Stimulated activated naive B cell treated with anti-CD40 and anti-IgM and Interleukin-4, amounts not matched to agents 10 μg/mL and 1 μg/mL and 100 μg/mL, for 72 hours (primary cell): ENCODE measurements around the gene C11orf58.

Source experiments
- ATAC-seq, 2 donors: fragments of 150-1000 bp; cut with Tn5 transposase; replicated peaks; 2 replicates each; pipeline ENCODE4 v1.10.0; 2021; ENCODE audit warnings: moderate library complexity in 1 of 2
- DNase-seq: peaks from one replicate; pipeline ENCODE4 v3.0.0; 2021
- H3K27ac Mint-ChIP-seq: one replicate; pipeline ENCODE4 v1.8.0; 2022; ENCODE audit warnings: mild to moderate bottlenecking, mixed read lengths
- H3K27me3 Mint-ChIP-seq, 2 donors: one replicate each; pipeline ENCODE4 v1.8.0; 2022; ENCODE audit warnings: mixed read lengths in 2 of 2
- H3K36me3 Mint-ChIP-seq, 2 donors: one replicate each; pipeline ENCODE4 v1.8.0; 2022; ENCODE audit warnings: mixed read lengths in 2 of 2, mild to moderate bottlenecking in 1 of 2
- H3K4me1 Mint-ChIP-seq, 2 donors: one replicate each; pipeline ENCODE4 v1.8.0; 2022; ENCODE audit warnings: mixed read lengths in 2 of 2, mild to moderate bottlenecking in 1 of 2
- H3K4me3 Mint-ChIP-seq, 2 donors: one replicate each; pipeline ENCODE4 v1.8.0; 2022; ENCODE audit warnings: mild to moderate bottlenecking in 2 of 2, mixed read lengths in 2 of 2, moderate library complexity in 1 of 2
- H3K9me3 Mint-ChIP-seq, 2 donors: one replicate each; pipeline ENCODE4 v1.8.0; 2022; ENCODE audit warnings: mixed read lengths in 2 of 2, mild to moderate bottlenecking in 1 of 2

The C11orf58 gene

DNA sequence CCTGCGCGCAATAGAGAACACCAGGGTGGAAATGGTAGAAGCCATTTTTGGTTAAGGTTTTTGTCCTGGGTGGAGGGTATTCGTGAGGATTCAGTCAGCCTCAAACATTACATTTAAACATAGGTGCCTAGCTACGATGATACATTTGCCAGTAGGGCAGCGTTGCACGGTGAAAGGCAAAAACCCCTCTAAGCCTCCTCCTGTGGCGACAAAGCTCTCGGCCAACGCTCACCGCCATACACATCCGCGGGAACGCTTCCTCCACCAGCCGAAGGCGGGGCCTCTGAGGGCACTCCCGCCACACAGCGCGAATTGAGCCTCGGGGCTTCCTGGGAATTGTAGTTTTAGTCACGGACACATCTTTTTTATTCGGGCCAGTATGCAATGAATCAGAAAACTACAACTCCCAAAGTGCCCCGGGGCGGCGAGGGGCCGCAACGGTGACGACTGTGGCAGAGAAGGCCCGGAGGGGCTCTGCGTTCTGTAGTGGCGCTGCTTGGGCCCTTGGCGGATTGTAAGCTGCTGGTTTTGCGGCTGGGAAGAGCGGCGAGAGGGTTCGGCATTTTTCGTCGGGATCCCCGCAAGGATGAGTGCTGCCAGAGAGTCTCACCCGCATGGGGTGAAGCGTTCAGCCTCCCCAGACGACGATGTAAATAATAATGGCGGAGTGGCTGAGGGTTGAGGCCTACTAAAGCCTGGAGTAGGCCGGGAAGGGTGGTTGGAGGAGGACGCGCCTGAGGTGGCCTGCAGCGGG lies at the start of gene C11orf58:
Gene C11orf58 (plus strand): TSS at position 455 of the 754 bp plus-strand sequence. CDS start 132 bp downstream, at position 587.
- peak within 1 kb of the TSS; percentile 47 for H3K27ac Mint-ChIP-seq
- peaks cover 6 to 16% of the 10 kb centered on the region in 2 donors for H3K36me3 Mint-ChIP-seq
- no peaks in the 10 kb centered on the region for H3K27me3 Mint-ChIP-seq
- peak; percentile 96 to 97 for ATAC-seq
- H3K9me3 Mint-ChIP-seq = no peaks in the 10 kb centered on the region
- peak within 1 kb of the TSS in 1 of 2 donors; percentile 67 for H3K4me3 Mint-ChIP-seq
- H3K4me1 Mint-ChIP-seq = peaks cover 10 to 24% of the 10 kb centered on the region in 2 donors
- peak; percentile 95 for DNase-seq

DNA sequence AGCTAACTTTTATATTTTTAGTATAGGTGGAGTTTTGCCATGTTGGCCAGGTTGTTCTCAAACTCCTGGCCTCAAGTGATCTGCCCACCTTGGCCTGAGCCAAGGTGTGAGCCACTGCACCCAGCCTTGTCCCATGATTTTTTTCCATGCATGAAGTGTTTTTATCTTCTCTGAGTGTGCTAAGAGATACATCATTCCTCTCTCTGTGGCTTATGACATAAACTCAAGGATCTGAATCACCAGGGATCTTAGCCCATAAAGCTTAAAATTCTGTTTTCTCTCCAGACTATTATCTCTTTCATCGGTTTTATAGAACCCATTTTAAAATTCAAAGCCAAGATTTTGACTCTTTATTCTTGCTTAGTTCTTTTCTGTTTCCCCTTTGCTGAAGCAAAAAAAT lies 48.4 kb upstream of the C11orf58 start:
- Mint-ChIP-seq H3K36me3 (no peaks in the 10 kb centered on the region), H3K9me3 (peaks cover 0 to 3% of the 10 kb centered on the region in 2 donors), H3K27ac (no peak overlapping the region), H3K4me3 (no peak overlapping the region), H3K4me1 (no peaks in the 10 kb centered on the region), H3K27me3 (peaks cover 10 to 25% of the 10 kb centered on the region in 2 donors)
- ATAC-seq = no peak
- DNase-seq = no peak

DNA sequence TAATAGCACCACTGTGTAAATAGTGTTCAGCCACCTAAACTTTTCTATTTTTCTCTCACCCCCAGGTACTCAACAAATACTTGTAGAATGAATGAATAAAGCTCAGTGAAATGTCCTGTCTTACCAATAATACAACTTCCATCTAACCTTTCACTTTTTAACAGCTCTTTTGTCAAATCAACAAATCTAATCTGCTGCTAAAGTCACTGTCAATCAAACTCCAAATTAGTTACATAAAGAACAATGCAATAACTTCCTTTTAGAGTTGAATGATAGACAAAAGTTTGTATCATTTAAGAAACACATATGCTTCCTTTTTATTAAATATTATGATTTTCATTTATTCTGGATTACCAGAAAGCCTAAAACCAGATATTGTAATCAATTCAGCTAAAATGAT lies 34.7 kb upstream of the C11orf58 start:
- H3K27me3 Mint-ChIP-seq = peaks cover 3 to 7% of the 10 kb centered on the region in 2 donors
- H3K36me3 Mint-ChIP-seq = no peaks in the 10 kb centered on the region
- ATAC-seq (no peak), DNase-seq (no peak)
- no peaks in the 10 kb centered on the region for H3K4me1 Mint-ChIP-seq
- H3K27ac Mint-ChIP-seq = no peak overlapping the region
- no peaks in the 10 kb centered on the region for H3K9me3 Mint-ChIP-seq
- no peak overlapping the region for H3K4me3 Mint-ChIP-seq

DNA sequence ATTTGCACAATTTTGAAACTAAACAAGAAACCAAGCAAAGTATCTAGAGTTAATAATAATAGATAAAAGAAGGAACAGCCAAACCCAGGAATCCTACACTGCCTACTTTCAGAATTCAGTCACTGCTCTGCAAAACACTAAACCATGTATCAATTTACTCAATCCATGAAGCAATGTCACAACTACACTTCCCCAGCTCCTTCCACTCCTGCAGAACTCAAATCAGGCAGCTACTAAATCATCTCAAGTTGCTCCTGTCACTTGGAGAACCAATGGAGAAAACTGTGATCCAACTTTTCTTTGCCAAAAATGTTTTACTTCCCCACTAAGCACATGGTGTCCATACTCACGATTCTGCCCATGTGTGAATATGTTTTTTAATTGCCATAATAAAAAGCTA lies 24.9 kb upstream of the C11orf58 start:
- ATAC-seq = no peak
- H3K9me3 Mint-ChIP-seq = no peaks in the 10 kb centered on the region
- no peak for DNase-seq
- no peaks in the 10 kb centered on the region for H3K36me3 Mint-ChIP-seq
- H3K4me1 Mint-ChIP-seq = no peaks in the 10 kb centered on the region
- H3K27me3 Mint-ChIP-seq = peaks cover 0 to 10% of the 10 kb centered on the region in 2 donors
- H3K4me3 Mint-ChIP-seq = no peak overlapping the region
- H3K27ac Mint-ChIP-seq = no peak overlapping the region

DNA sequence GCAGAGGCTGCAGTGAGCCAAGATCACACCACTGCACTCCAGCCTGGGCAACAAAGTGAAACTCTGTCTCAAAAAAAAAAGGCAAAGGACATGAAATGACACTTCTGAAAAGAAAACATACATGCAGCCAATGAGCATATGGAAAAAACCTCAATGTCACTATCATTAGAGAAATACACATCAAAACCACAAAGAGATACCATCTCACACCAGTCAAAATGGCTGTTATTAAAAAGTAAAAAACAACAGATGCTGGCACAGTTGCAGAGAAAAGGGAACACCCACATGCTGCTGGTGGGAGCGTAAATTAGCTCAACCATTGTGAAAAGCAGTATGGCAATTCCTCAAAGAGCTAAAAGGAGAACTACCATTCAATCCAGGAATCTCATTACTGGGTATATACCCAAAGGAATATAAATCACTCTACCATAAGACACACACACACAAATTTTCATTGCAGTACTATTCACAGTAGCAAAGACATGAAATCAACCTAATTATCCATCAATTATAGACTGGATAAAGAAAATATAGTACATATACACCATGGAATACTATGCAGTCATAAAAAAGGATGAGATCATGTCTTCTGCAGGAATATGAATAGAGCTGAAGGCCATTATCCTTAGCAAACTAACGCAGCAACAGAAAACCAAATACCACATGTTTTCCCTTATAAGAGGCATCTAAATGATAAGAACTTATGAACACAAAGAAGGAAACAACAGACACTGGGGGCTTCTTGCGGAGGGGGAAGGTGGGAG lies 15.7 kb upstream of the C11orf58 start:
- no peaks in the 10 kb centered on the region for H3K4me1 Mint-ChIP-seq
- no peak overlapping the region for H3K4me3 Mint-ChIP-seq
- H3K9me3 Mint-ChIP-seq = no peaks in the 10 kb centered on the region
- peaks cover 0 to 14% of the 10 kb centered on the region in 2 donors for H3K27me3 Mint-ChIP-seq
- H3K36me3 Mint-ChIP-seq = no peaks in the 10 kb centered on the region
- no peak for ATAC-seq
- no peak overlapping the region for H3K27ac Mint-ChIP-seq
- DNase-seq = no peak

DNA sequence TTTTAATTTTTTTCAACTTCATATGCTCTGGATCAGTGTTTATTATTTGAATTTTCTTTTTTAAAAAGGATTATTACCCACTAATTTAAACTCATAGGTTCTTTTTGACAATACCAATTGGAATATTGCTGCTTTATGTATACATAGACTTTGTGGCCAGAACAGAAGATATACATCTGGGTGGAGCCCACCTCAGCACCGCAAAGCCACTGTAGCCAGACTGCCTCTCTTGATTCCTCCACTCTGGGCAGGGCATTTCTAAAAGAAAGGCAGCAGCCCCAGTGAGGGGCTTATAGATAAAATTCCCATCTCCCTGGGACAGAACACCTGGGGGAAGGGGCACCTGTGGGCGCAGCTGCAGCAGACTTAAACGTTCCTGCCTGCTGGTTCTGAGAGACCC lies 10.6 kb upstream of the C11orf58 start:
- Mint-ChIP-seq H3K27me3 (peaks cover 20 to 42% of the 10 kb centered on the region in 2 donors), H3K4me3 (no peak overlapping the region), H3K4me1 (no peaks in the 10 kb centered on the region), H3K36me3 (peaks cover 2 to 8% of the 10 kb centered on the region in 2 donors), H3K27ac (no peak overlapping the region), H3K9me3 (peaks cover 0 to 2% of the 10 kb centered on the region in 2 donors)
- no peak for DNase-seq
- no peak for ATAC-seq

DNA sequence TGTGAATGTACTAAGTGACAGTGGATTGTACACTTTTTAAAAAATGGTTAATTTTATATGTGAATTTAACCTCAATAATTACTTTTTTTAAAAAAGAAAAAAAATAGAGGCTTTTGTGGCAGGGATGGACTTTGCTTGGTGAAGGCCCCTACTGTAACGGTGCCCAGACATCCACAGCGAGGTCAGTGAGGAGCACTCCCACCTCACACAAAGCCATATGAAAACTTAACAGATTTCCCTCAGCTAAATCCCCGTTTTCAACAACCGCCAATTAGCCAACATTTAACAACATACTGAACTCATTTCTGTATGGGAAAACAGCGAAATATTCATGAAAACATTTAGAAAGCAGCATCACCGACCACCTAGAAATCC lies 642 bp upstream of the C11orf58 start:
- ATAC-seq = peak; percentile 12 to 18
- H3K9me3 Mint-ChIP-seq = no peaks in the 10 kb centered on the region
- H3K4me1 Mint-ChIP-seq = peaks cover 10 to 20% of the 10 kb centered on the region in 2 donors
- H3K27me3 Mint-ChIP-seq = no peaks in the 10 kb centered on the region
- peak overlapping the region in 1 of 2 donors; percentile 67 for H3K4me3 Mint-ChIP-seq
- DNase-seq = no peak
- H3K36me3 Mint-ChIP-seq = peaks cover 2 to 16% of the 10 kb centered on the region in 2 donors
- no peak overlapping the region for H3K27ac Mint-ChIP-seq

DNA sequence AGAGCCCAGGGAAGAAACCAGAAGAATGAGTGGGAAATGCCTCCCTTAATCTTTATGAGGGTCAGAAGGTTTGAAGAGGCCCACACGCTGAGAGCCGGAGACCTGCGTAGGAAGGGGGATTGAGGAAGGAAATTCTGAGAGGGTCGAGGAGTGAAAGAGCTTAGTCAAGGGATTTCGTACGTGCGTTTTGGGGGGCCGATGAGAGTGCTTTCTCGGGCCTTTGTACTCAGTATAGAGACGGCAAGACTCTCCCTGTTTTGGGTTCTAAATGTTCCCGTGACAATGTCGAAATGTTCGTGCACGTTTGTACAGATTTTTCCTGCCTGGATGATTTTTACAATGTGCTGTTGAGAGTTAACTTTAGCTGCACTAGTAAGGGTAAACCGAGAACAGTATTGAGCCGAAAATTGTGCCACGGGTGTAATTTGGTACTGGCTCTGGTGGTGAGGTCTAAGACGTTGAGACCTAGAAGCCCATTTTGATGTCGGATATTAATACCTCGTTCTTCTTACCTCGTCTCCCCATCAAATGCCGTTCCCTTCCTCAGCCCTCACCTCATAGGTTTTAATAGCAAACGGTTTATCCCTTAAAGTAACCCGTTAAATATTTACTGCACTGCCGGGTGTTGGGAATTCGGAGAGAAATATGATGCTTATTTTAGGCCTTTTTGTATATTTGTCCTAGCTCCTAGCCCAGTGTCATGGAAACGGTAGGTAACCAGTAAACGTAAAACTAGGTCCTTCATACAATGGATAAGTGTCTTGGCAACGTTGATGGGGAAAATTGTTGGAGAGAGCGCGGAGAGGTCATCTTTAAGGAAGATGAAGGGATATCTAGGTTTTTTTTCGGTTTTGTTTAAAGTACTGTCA lies 734 bp downstream of the C11orf58 start:
- peaks cover 10 to 28% of the 10 kb centered on the region in 2 donors for H3K4me1 Mint-ChIP-seq
- ATAC-seq (peak; percentile 14 to 20), DNase-seq (no peak)
- no peaks in the 10 kb centered on the region for H3K27me3 Mint-ChIP-seq
- no peak overlapping the region for H3K4me3 Mint-ChIP-seq
- no peak overlapping the region for H3K27ac Mint-ChIP-seq
- H3K36me3 Mint-ChIP-seq = peaks cover 6 to 17% of the 10 kb centered on the region in 2 donors
- H3K9me3 Mint-ChIP-seq = no peaks in the 10 kb centered on the region

DNA sequence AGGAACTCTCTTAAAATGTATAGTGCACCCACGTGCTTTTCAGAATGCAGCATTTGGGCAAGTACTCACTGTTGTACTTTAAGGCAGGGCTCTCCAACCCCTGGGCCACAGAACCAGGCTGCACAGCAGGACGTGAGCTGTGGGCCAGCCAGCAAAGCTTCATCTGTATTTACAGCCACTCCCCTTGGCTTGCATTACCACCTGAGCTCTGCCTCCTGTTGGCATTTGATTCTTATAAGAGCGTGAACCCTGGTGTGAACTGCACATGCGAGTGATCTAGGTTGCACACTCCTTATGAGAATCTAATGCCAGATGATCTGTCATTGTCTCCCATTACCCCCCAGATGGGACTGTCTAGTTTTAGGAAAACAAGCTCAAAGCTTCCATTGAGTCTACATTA lies 3.0 kb downstream of the C11orf58 start:
- Mint-ChIP-seq H3K36me3 (peaks cover 15 to 24% of the 10 kb centered on the region in 2 donors), H3K27ac (peak overlapping the region; percentile 51), H3K4me3 (peak overlapping the region; percentile 30 to 73), H3K9me3 (no peaks in the 10 kb centered on the region), H3K27me3 (no peaks in the 10 kb centered on the region), H3K4me1 (peaks cover 13 to 42% of the 10 kb centered on the region in 2 donors)
- no peak for DNase-seq
- no peak for ATAC-seq

DNA sequence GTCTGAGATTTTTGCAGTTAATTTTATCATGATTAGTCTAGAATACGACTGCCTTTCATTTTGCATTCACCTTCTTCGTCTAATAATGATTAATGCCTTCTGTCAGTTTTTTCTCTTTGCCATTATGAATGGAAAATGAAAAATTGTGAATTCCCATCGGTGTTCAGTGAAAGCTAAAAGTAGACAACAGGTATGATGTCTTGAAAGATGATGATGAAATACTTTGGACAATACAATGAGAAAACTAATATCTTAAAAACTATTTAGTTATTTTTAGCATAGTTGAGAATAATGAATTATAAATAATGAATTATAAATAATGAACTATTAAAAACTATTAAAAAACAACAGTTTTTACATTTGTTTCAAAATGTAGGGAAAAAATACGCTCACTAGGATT lies 5.0 kb downstream of the C11orf58 start:
- Mint-ChIP-seq H3K4me1 (peaks cover 11 to 36% of the 10 kb centered on the region in 2 donors), H3K9me3 (no peaks in the 10 kb centered on the region), H3K4me3 (no peak overlapping the region), H3K27me3 (no peaks in the 10 kb centered on the region), H3K36me3 (peaks cover 18 to 34% of the 10 kb centered on the region in 2 donors), H3K27ac (no peak overlapping the region)
- no peak for DNase-seq
- ATAC-seq = no peak

DNA sequence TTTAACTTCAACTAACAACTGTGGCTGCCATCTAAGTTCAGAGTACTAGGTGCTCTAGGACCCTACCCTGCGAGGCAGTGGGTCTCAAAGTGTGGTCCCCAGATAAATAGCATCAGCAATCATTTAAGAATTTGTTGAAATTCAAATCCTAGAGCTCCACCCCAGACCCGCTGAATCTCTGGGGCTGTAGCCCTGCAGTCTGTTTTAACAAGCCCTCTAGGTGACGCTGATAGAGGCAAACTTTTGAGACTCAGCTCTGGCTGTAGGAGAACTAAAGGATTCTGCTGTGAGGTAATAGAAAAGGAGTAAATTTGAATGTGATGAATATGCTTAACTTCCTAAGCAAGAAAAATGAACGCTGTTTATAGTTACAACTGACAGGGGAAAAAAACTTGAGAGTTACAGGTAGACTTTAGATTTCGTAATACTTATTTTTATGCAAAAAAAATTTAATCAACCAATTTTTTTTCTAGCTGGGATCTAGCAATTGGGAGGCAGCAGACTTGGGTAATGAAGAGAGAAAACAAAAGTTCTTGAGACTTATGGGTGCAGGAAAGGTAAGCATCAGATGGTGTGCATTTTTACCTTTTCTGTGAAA lies 5.8 kb downstream of the C11orf58 start:
- Mint-ChIP-seq H3K4me3 (no peak overlapping the region), H3K9me3 (no peaks in the 10 kb centered on the region), H3K27me3 (no peaks in the 10 kb centered on the region), H3K27ac (no peak overlapping the region), H3K36me3 (peaks cover 18 to 34% of the 10 kb centered on the region in 2 donors), H3K4me1 (peaks cover 11 to 37% of the 10 kb centered on the region in 2 donors)
- ATAC-seq (no peak), DNase-seq (no peak)

DNA sequence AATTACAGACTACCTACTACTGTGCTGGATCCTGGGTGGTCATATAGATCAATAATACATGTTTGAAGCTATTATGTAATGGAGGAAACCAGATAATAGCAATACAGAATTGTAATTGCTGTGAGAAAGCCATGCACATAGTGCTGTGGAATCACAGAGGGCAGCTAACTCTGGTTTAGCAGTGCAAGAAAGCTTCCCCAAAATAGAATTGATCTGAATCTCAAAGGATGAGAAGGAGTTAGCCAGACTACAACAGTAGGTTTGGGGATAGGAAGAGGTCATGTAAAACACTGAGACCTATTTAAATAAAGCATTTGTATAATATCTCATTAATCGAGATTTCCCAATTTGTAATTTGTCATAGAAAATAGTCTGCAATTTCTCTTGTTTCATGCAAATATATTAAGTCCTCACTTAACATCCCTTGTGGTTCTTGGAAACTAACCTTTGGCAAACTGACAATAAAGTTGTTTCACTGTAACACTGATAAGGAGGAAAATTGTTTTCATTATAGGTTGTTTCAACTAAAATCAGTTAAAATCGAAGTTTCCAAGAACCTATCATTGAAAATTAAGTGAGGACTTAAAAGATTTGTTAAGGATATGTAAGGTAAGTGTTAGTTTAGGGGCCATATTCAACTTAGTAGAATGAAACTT lies 7.6 kb downstream of the C11orf58 start:
- Mint-ChIP-seq H3K36me3 (peaks cover 27 to 31% of the 10 kb centered on the region in 2 donors), H3K27ac (peak overlapping the region; percentile 31), H3K4me3 (no peak overlapping the region), H3K9me3 (no peaks in the 10 kb centered on the region), H3K4me1 (peaks cover 11 to 39% of the 10 kb centered on the region in 2 donors), H3K27me3 (no peaks in the 10 kb centered on the region)
- DNase-seq (no peak), ATAC-seq (no peak)

DNA sequence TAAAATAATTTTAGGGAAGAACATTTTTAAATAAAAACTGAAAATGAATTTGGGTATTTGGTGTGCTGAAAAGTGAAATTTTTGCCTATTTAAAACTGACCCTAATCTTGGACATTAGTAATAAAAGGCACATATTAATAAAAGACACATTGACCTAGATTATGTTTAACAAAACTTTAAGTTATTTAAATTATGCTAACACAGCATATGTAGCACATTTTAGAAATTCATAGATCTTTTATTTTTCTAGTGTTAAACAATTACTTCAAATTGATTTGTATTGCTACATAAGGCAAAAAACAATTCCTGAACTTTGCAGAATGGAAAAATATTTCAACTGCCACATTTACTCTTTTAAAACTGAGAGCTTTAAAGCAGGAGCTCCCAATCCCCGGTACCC lies 10.6 kb downstream of the C11orf58 start:
- Mint-ChIP-seq H3K4me3 (no peak overlapping the region), H3K4me1 (peaks cover 4 to 20% of the 10 kb centered on the region in 2 donors), H3K9me3 (no peaks in the 10 kb centered on the region), H3K36me3 (peaks cover 37 to 39% of the 10 kb centered on the region in 2 donors), H3K27ac (peak overlapping the region; percentile 25), H3K27me3 (no peaks in the 10 kb centered on the region)
- ATAC-seq (no peak), DNase-seq (no peak)
